Measurements from ENCODE around the gene KRTAP12-1. TPM values are rescaled to one million over a fixed set of nuclear protein-coding genes. Genes with fewer than 3 reads are reported as not detected.

Gene KRTAP12-1
- total RNA-seq, 1 donor = not detected

DNA sequence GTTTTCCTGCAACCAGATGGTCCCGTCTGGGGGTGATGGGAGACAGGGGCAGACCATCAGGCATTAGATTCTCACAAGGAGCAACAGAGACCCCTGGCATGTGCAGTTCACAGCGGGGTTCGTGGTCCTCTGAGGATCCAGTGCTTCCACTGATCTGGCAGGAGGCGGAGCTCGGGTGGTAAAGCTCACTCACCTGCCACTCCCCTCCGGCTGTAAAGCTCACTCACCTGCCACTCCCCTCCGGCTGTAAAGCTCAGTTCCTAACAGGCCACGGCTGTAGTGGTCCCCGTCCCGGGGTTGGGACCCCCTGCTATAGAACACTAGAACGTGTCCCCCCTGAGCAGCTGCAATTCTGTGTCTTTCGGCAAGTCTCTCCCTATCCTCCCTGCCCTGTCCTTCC lies 19.6 kb upstream of the KRTAP12-1 start:
- no peak for TF ChIP-seq CTCF (IDR thresholded peaks at IDR 0.05; ENCODE audit: extremely low read depth, low read depth, low read length)
- Histone ChIP-seq H3K4me1 (ENCODE audit: insufficient read depth, low read length) (no peaks in the 10 kb centered on the region), H3K9me3 (ENCODE audit: low read depth, low read length) (no peaks in the 10 kb centered on the region), H3K79me2 (ENCODE audit: insufficient read depth, low read length) (no peaks in the 10 kb centered on the region), H3K27ac (ENCODE audit: low read depth, low read length) (no peak overlapping the region), H3K27me3 (ENCODE audit: insufficient read depth, low read length) (peaks cover 60% of the 10 kb centered on the region), H2AFZ (ENCODE audit: low read length) (no peak overlapping the region), H3K36me3 (ENCODE audit: insufficient read depth, low read length) (no peaks in the 10 kb centered on the region), H3K4me2 (ENCODE audit: insufficient read depth, low read length) (no peak overlapping the region), H4K20me1 (ENCODE audit: insufficient read depth, low read length) (no peaks in the 10 kb centered on the region), H3K4me3 (ENCODE audit: insufficient read depth, low read length) (no peak overlapping the region)
- DNase-seq (ENCODE audit: insufficient read length, low spot score, missing footprints) = no peak

DNA sequence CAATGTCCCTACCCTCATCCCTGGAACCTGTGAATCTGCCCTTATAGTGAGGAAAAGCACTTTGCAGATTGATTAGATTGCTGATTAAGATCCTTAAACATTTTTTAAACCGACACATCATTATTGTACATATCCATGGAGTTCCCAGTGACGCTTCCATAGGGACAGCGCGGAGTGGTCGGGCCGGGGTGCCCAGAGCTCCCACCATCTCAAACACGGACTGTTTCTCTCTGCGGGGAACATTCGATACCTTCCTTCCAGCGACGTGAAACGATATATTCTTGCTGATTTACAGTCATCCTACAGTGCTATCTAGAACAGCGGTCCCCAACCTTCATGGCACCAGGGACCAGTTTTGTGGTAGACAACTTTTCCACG lies 19.0 kb upstream of the KRTAP12-1 start:
- Histone ChIP-seq H3K4me3 (ENCODE audit: insufficient read depth, low read length) (no peak overlapping the region), H3K4me2 (ENCODE audit: insufficient read depth, low read length) (no peak overlapping the region), H3K27me3 (ENCODE audit: insufficient read depth, low read length) (peaks cover 60% of the 10 kb centered on the region), H2AFZ (ENCODE audit: low read length) (no peak overlapping the region), H4K20me1 (ENCODE audit: insufficient read depth, low read length) (no peaks in the 10 kb centered on the region), H3K36me3 (ENCODE audit: insufficient read depth, low read length) (no peaks in the 10 kb centered on the region), H3K79me2 (ENCODE audit: insufficient read depth, low read length) (no peaks in the 10 kb centered on the region), H3K9me3 (ENCODE audit: low read depth, low read length) (no peaks in the 10 kb centered on the region), H3K27ac (ENCODE audit: low read depth, low read length) (no peak overlapping the region), H3K4me1 (ENCODE audit: insufficient read depth, low read length) (no peaks in the 10 kb centered on the region)
- no peak for TF ChIP-seq CTCF (IDR thresholded peaks at IDR 0.05; ENCODE audit: extremely low read depth, low read depth, low read length)
- peak; percentile 74 for DNase-seq (ENCODE audit: insufficient read length, low spot score, missing footprints)

DNA sequence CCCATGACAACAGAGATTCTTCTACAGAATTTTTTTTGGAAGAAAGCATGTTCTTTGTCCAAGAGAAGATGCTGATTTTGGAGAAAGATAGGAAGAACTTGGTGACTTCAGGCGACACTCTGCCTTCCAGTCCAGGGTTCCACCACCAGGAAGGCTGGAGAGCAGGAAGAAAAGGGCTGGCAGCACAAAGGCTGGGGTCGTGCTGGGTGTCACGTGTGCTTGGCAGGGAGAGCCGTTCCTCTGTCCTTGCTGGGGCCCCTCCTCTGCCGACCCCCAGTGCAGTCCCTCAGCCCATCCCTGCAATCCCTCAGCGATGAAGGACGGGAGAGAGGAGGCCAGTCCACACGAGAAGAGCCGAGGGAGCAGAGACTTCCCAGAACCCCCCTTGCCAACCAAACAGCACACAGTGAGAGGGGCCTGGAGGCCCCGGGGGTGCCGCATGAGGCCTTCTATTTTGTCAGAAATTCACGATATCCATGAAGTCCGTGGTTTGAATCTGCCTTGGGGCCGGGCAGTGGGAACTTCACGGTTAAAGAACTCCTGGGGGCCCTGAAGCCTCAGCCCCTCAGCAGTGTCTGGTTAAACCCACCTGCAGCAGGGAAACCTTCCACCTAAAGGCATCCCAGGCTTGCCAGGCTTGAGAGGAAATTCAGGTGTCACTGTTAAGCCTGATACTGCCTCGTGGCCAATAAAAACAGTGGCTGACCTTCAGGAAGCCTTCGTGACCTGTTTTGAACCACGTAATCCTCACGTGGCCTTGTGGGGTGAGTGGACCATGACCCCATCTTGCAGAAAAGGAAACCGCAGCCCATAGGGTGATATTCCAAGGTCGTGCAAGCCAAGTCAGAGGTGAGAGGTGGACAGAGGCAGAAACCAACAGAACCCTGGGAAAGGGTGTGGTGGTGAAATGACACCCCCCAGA lies 18.4 kb upstream of the KRTAP12-1 start:
- no peak for TF ChIP-seq CTCF (IDR thresholded peaks at IDR 0.05; ENCODE audit: extremely low read depth, low read depth, low read length)
- H3K27me3 ChIP-seq (ENCODE audit: insufficient read depth, low read length) = peaks cover 60% of the 10 kb centered on the region
- no peaks in the 10 kb centered on the region for H3K9me3 ChIP-seq (ENCODE audit: low read depth, low read length)
- DNase-seq (ENCODE audit: insufficient read length, low spot score, missing footprints) = peak; percentile 68
- no peak overlapping the region for H2AFZ ChIP-seq (ENCODE audit: low read length)
- no peaks in the 10 kb centered on the region for H4K20me1 ChIP-seq (ENCODE audit: insufficient read depth, low read length)
- H3K27ac ChIP-seq (ENCODE audit: low read depth, low read length) = no peak overlapping the region
- no peaks in the 10 kb centered on the region for H3K79me2 ChIP-seq (ENCODE audit: insufficient read depth, low read length)
- H3K4me2 ChIP-seq (ENCODE audit: insufficient read depth, low read length) = no peak overlapping the region
- no peaks in the 10 kb centered on the region for H3K36me3 ChIP-seq (ENCODE audit: insufficient read depth, low read length)
- no peaks in the 10 kb centered on the region for H3K4me1 ChIP-seq (ENCODE audit: insufficient read depth, low read length)
- H3K4me3 ChIP-seq (ENCODE audit: insufficient read depth, low read length) = no peak overlapping the region

- H3K79me2 ChIP-seq (ENCODE audit: insufficient read depth, low read length) = no peaks in the 10 kb centered on the region
- H3K27ac ChIP-seq (ENCODE audit: low read depth, low read length) = no peak overlapping the region
- no peaks in the 10 kb centered on the region for H3K36me3 ChIP-seq (ENCODE audit: insufficient read depth, low read length)
- no peak overlapping the region for H3K4me2 ChIP-seq (ENCODE audit: insufficient read depth, low read length)
- no peak for TF ChIP-seq CTCF (IDR thresholded peaks at IDR 0.05; ENCODE audit: extremely low read depth, low read depth, low read length)
- H3K4me1 ChIP-seq (ENCODE audit: insufficient read depth, low read length) = no peaks in the 10 kb centered on the region
- DNase-seq (ENCODE audit: insufficient read length, low spot score, missing footprints) = peak; percentile 50
- H3K9me3 ChIP-seq (ENCODE audit: low read depth, low read length) = no peaks in the 10 kb centered on the region
- no peak overlapping the region for H2AFZ ChIP-seq (ENCODE audit: low read length)
- no peak overlapping the region for H3K4me3 ChIP-seq (ENCODE audit: insufficient read depth, low read length)
- peaks cover 57% of the 10 kb centered on the region for H3K27me3 ChIP-seq (ENCODE audit: insufficient read depth, low read length)
- H4K20me1 ChIP-seq (ENCODE audit: insufficient read depth, low read length) = no peaks in the 10 kb centered on the region
Observed at GRCh38 chr21:44699502-44700001, 17.6 kb upstream of the KRTAP12-1 start.
